Glutamatergic neuron (in vitro differentiated cells): ENCODE measurements around the gene GBP3. TPM values are rescaled to one million over a fixed set of nuclear protein-coding genes. Genes with fewer than 3 reads are reported as not detected.
"Not testable (repeated sequence)": the region's sequence is repeated elsewhere in the genome, so short reads cannot be mapped to it uniquely, and the experiment has no call there.

ENCODE experiments used
- DNase-seq: peaks from one replicate; pipeline ENCODE4 v3.0.0; 2022
- H3K27ac Mint-ChIP-seq: one replicate; pipeline ENCODE4 v1.8.0; 2020; ENCODE audit warnings: mild to moderate bottlenecking, mixed read lengths, inconsistent platforms; ENCODE audit not compliant: unreplicated experiment
- H3K27me3 Mint-ChIP-seq: one replicate; pipeline ENCODE4 v1.8.0; 2020; ENCODE audit warnings: mild to moderate bottlenecking, moderate library complexity, mixed read lengths, inconsistent platforms; ENCODE audit not compliant: unreplicated experiment
- H3K36me3 Mint-ChIP-seq: one replicate; pipeline ENCODE4 v1.8.0; 2020; ENCODE audit warnings: mild to moderate bottlenecking, mixed read lengths, inconsistent platforms; ENCODE audit not compliant: unreplicated experiment
- H3K4me1 Mint-ChIP-seq: one replicate; pipeline ENCODE4 v1.8.0; 2020; ENCODE audit warnings: mild to moderate bottlenecking, low read depth, mixed read lengths, inconsistent platforms; ENCODE audit not compliant: unreplicated experiment
- H3K4me3 Mint-ChIP-seq: one replicate; pipeline ENCODE4 v1.8.0; 2020; ENCODE audit warnings: mild to moderate bottlenecking, mixed read lengths, inconsistent platforms; ENCODE audit not compliant: unreplicated experiment
- H3K9me3 Mint-ChIP-seq: one replicate; pipeline ENCODE4 v1.8.0; 2020; ENCODE audit warnings: mild to moderate bottlenecking, moderate library complexity, mixed read lengths, inconsistent platforms; ENCODE audit not compliant: unreplicated experiment
- total RNA-seq: library from RNA; stranded (reverse); fragmentation: NEBNext Ultra II Directional; extraction: Animal tissue kit (Norgen Biotek cat#: 25700); gene quantifications from one replicate; pipeline ENCODE4 v1.2.1, GENCODE V29; 2021; ENCODE audit not compliant: unreplicated experiment
- TF ChIP-seq, protein P1 (sequence below): fragments of 200-600 bp; sonication (generic); IDR thresholded peaks from one replicate; pipeline ENCODE4 v1.5.0; 2021; ENCODE audit not compliant: partially characterized antibody, unreplicated experiment

The GBP3 gene
- total RNA-seq, 1 donor from 2014 or later: not detected

DNA sequence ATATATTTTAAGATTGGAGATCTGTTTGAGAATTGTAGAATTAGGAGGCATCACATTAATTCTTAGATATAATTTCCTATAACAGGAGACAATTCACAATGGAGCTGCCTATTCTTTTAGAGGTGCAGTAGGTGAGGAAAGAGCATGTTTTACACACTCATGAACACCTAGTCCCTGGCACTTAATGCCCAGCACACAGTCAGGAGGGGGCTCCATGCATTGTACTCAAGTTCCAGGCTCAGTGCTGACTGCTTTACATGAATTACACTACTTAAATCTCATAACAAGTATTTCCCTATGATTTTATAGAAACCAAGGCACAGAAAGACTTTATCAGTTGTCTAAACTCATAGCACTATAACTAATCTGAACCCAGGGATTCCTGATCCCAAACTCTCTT is 360 bp upstream of the GBP3 start:
- Mint-ChIP-seq H3K9me3 (no peaks in the 10 kb centered on the region), H3K4me3 (no peak overlapping the region), H3K27me3 (no peaks in the 10 kb centered on the region), H3K27ac (no peak overlapping the region), H3K36me3 (no peaks in the 10 kb centered on the region), H3K4me1 (no peaks in the 10 kb centered on the region)
- no peak for DNase-seq
- TF ChIP-seq, protein P1, sequence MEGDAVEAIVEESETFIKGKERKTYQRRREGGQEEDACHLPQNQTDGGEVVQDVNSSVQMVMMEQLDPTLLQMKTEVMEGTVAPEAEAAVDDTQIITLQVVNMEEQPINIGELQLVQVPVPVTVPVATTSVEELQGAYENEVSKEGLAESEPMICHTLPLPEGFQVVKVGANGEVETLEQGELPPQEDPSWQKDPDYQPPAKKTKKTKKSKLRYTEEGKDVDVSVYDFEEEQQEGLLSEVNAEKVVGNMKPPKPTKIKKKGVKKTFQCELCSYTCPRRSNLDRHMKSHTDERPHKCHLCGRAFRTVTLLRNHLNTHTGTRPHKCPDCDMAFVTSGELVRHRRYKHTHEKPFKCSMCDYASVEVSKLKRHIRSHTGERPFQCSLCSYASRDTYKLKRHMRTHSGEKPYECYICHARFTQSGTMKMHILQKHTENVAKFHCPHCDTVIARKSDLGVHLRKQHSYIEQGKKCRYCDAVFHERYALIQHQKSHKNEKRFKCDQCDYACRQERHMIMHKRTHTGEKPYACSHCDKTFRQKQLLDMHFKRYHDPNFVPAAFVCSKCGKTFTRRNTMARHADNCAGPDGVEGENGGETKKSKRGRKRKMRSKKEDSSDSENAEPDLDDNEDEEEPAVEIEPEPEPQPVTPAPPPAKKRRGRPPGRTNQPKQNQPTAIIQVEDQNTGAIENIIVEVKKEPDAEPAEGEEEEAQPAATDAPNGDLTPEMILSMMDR: no peak

DNA sequence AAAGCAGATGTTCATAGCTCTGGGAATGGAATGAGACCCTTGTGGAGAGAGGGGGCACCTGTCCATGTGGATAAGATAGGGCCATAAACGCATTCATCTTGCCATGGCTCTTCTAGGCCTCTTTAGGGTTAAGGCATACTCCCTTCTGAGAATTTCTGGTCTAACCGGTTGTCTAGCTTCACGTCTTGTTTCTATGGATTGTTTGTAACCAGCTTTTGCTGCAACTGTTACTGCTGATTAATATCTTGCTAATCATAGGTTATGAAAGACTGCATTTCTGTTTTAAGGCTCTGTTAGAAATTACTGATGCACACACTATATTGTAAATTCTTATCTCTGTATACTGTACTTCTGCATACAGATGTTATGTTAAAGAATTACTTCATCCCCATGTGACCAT is 4.3 kb downstream of the GBP3 start:
- not testable (repeated sequence) for H3K27me3 Mint-ChIP-seq, H3K9me3 Mint-ChIP-seq, DNase-seq, H3K36me3 Mint-ChIP-seq, H3K4me3 Mint-ChIP-seq, H3K27ac Mint-ChIP-seq, H3K4me1 Mint-ChIP-seq

DNA sequence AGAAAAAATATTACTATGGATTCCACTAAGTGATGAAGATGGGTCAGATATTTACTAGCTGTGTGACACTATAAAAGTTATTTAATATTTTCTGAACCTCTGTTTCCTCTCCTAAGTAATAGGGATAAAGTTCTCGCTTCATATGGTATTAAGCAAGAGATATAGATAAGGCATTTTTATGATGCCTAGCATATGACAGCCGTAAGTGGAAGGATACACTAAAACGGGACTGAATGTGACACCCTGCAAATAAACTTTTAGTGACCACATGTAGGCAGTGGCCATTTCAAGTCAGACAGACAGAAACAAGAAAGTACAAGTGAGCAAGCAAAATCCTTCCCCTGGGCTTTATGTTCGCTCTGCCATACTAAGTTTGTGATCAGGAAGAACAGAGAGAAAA is 14.2 kb downstream of the GBP3 start:
- Mint-ChIP-seq H3K36me3 (no peaks in the 10 kb centered on the region), H3K27me3 (no peaks in the 10 kb centered on the region), H3K4me3 (no peak overlapping the region), H3K27ac (no peak overlapping the region), H3K4me1 (no peaks in the 10 kb centered on the region), H3K9me3 (no peaks in the 10 kb centered on the region)
- TF ChIP-seq, protein P1: no peak
- no peak for DNase-seq

- Mint-ChIP-seq H3K4me3 (no peak overlapping the region), H3K36me3 (no peaks in the 10 kb centered on the region), H3K9me3 (no peaks in the 10 kb centered on the region), H3K27ac (no peak overlapping the region), H3K27me3 (no peaks in the 10 kb centered on the region), H3K4me1 (no peaks in the 10 kb centered on the region)
- TF ChIP-seq, protein P1: no peak
- DNase-seq: no peak
Observed at GRCh38 chr1:89005286-89006151, 17.1 kb downstream of the GBP3 start.

DNA sequence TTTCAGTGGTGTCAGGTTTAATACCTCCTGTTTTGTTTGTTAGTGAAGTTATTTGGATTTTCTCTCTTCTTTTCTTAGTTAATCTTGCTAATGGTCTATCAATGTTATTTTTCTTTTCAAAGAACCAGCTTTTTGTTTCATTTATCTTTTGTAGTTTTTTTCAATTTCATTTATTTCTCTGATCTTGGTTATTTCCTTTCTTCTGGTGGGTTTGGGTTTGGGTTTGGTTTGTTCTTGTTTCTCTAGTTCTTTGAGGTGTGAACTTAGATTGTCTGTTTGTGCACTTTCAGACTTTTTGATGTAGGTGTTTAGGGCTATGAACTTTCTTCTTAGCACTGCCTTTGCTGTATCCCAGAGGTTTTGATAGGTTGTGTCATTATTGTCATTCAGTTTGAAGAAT is 20.5 kb downstream of the GBP3 start:
- H3K27ac Mint-ChIP-seq, H3K36me3 Mint-ChIP-seq, H3K9me3 Mint-ChIP-seq, DNase-seq, H3K27me3 Mint-ChIP-seq, H3K4me1 Mint-ChIP-seq, H3K4me3 Mint-ChIP-seq: not testable (repeated sequence)

GRCh38 chr1:89001510-89001909 is 21.2 kb downstream of the GBP3 start:
- DNase-seq: no peak
- Mint-ChIP-seq H3K4me3 (no peak overlapping the region), H3K27ac (no peak overlapping the region), H3K27me3 (no peaks in the 10 kb centered on the region), H3K9me3 (no peaks in the 10 kb centered on the region), H3K36me3 (no peaks in the 10 kb centered on the region), H3K4me1 (no peaks in the 10 kb centered on the region)
- TF ChIP-seq, protein P1: no peak
